Measurements from ENCODE around the gene CLK4.
A peak's percentile ranks its signal among the peaks of the same experiment; 100 is the strongest.

CLK4 gene

GRCh38 chr5:178587763-178588611 lies 38.9 kb downstream of the CLK4 start:
- DNase-seq (ENCODE audit: low read depth in 2 of 2): no peak

DNA sequence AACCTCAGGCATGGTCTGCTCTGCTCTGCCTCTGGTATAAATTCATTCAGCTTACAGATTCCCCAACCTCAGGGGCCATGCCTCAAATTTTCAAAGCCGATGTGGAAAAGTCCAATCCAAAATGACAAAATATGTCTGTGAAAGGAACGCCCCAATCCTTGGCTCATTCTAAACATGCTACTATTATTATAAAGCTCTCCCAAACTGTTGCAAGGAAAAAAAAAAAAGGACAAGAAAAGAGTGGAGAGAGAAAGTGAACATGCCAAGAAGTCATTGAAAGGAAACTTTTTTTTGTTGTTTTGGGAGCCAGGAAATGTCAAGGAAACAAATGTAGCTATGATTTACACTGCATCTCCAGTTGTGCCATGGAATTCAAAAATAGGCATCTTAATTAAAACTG lies 40.5 kb downstream of the CLK4 start:
- no peak for DNase-seq (ENCODE audit: low read depth in 2 of 2)

GRCh38 chr5:178585421-178585820 lies 41.4 kb downstream of the CLK4 start:
- peak; percentile 9 to 31 for DNase-seq (ENCODE audit: low read depth in 2 of 2)

GRCh38 chr5:178583279-178583678 lies 43.6 kb downstream of the CLK4 start:
- no peak for DNase-seq (ENCODE audit: low read depth in 2 of 2)

DNA sequence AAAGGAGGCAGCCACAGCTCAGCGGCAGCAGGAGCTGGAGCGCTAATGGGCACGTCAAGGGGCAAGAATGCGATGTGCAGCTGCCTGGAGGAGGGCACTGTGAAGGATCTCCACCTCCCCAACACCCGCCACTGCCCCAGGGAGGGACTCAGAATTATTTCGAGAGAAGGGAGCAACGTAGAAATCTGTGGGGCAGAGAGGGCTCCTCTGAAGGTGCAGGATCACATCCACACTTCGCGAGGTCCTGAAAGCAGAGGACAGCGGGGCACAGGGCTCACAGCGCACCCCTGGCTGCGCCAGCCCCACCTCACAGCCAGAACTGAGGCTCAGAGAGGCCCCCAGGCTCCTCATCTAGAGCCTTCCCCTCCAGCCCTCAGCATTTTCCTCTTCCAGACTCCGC lies 44.6 kb downstream of the CLK4 start:
- no peak for DNase-seq (ENCODE audit: low read depth in 2 of 2)

DNA sequence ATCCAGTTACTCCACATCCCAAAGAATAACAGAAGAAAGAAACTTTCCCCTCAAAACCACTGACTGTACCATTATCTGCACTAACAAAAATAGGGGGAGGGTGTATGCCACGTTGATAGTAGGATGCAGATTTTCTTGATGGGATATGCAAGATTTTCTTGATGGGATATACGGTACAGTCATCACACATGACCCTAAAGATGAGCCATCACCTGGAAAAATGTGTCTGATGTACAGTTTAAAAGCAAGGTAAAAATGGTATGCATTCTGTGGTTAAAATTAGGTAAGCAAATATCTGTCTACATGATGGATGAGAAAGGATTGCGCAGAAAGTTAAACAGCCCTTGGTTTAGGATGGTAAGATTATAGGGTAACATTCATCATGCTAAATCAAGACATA lies 45.2 kb downstream of the CLK4 start:
- no peak for DNase-seq (ENCODE audit: low read depth in 2 of 2)

GRCh38 chr5:178580271-178580955 lies 46.4 kb downstream of the CLK4 start:
- no peak for DNase-seq (ENCODE audit: low read depth in 2 of 2)

- DNase-seq (ENCODE audit: low read depth in 2 of 2): no peak
Measured at GRCh38 chr5:178577944-178578343, 48.9 kb downstream of the CLK4 start.

DNA sequence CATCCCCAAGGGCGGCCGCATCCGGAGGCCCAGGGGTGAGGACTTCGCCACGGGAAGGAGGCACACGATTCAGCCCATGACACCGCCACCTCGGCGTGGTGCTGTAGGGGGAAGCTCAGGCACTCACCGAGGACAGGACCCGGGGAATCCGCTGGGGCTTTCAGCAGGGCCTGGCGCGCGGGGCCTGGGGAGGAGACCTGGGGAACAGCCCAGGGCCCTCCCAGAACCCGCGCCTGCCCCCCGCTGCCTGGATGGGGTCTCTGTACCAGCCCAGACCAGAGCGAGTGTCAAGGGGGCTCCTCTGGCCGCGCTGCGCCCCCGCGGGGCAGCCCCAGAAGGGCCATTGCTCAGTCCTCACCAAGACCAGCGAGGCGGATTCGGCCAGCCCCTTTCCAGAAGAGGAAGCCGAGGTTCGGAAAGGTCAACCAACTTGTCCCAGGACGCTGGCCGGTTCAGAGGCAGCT lies 49.4 kb downstream of the CLK4 start:
- DNase-seq (ENCODE audit: low read depth in 2 of 2): no peak

- no peak for DNase-seq (ENCODE audit: low read depth in 2 of 2)
Measured at GRCh38 chr5:178576591-178577351, 50.1 kb downstream of the CLK4 start.

GRCh38 chr5:178573216-178573615 lies 53.6 kb downstream of the CLK4 start:
- no peak for DNase-seq (ENCODE audit: low read depth in 2 of 2)

- DNase-seq (ENCODE audit: low read depth in 2 of 2): no peak
Measured at GRCh38 chr5:178572617-178573016, 54.2 kb downstream of the CLK4 start.

DNA sequence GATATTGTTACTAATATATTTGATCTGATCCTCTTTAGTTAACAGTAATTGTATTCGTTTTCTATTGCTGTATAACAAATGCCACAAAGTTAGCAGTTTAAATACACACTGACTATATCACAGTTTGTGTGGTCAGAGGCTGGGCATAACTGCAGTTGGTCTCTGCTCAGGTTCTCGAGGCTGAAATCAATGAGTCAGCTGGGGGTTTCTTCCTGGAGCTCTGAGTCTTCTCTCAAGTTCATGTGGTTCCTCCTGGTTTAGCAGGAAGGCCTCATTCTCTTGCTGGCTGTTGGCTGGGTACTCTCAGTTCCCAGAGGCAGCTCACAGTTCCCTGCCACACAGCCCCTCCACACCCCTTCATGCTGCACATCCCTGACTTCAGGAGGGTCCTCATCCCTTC lies 57.4 kb downstream of the CLK4 start:
- no peak for DNase-seq (ENCODE audit: low read depth in 2 of 2)

GRCh38 chr5:178564811-178565550 lies 61.9 kb downstream of the CLK4 start:
- no peak for DNase-seq (ENCODE audit: low read depth in 2 of 2)

DNA sequence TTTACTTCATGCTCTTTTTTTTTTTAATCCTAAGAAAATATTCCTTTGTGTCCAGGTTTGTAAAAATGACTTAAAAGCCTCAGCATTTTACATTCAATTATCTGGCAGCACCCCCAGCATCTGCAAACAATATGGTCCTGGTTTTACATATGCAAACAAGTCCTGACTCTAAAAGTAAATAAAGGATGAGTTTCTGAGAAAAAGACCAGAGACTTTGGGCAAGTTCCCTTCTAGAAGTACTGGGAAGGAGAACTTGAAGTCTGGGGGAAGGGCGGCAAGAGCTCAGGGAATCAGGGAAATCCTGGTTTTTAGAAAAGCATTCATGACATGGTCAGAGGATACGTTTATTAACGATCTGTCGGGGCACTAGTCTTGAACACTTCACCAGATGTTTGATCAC lies 62.5 kb downstream of the CLK4 start:
- DNase-seq (ENCODE audit: low read depth in 2 of 2): no peak

DNA sequence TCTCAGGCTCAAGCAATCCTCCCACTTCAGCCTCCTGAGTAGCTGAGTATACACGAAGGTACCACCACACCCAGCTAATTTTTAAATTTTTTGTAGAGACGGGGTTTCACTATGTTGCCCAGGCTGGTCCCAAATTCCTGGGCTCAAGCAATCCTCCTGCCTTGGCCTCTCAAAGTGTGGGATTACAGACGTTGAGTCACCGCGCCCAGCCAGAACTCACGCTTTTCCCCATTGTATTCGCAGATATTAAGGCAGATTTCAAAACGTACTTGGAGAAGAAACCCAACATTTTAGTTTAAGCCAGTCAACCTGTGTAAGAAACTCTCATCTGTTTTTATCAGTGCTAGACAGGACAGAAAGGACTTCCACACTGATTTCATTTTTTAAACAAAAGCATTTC lies 63.2 kb downstream of the CLK4 start:
- no peak for DNase-seq (ENCODE audit: low read depth in 2 of 2)

DNA sequence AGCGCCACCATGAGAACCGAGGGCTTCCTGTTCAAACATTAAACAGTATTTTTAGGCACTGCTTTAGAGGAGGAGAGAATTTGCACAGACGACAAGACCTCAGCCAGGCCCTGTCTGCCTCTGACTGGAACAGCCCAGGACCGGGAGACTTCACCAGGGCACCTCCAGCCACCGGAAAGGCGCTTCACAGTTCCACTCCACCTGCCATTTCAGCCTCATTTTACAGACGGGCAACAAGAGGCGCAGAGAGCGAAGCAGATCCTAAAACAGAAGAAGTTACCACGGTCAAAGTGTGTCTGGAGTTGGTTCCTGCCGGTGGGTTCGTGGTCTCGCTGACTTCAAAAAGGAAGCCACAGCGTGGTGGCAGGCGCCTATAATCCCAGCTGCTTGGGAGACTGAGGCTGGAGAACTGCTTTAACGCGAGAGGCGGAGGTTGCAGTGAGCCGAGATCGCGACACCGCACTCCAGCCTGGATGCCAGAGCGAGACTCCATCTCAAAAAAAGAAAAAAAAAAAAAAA lies 65.0 kb downstream of the CLK4 start:
- DNase-seq (ENCODE audit: low read depth in 2 of 2): no peak

- DNase-seq (ENCODE audit: low read depth in 2 of 2): no peak
Measured at GRCh38 chr5:178560911-178561310, 65.9 kb downstream of the CLK4 start.

DNA sequence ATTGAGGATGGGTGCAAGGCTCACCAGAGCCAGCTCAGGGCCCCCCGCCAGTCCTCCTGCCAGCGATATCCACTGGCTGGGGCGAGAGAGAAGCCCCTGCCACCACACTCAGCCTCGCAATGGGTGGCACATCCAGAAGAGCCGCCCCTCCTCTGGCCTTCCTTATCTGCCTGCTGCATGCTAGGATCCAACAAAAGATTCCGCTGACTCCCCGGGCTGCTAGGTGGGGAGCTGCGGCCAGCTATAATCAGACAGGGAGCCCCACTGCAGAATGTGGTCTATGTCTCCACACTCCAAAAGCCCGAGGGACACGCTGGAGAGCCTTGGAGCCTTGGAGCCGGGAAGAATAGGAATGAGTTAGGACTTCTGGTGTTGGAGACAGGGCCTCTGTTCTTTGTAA lies 69.4 kb downstream of the CLK4 start:
- no peak for DNase-seq (ENCODE audit: low read depth in 2 of 2)

DNA sequence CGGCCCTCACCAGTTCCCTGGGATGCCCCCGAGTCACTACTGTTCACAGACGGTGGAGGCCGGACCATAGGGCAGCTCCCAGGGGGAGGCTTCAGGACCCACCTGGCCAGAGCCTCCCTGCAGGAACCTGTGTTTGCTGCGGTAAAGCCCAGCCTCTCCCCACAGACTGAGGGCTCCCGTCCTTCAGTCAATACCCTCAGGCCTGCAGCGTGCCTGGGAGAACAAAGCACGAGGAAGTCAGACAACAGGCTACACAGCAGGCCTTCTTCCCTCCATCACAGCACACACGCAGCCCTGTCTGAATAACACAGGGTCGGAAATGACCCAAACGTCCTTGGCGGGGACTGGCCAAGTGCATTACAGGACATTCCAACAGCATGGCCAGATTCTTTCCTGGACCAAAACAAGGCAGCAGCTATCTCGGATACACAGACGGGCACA lies 71.1 kb downstream of the CLK4 start:
- no peak for DNase-seq (ENCODE audit: low read depth in 2 of 2)

DNA sequence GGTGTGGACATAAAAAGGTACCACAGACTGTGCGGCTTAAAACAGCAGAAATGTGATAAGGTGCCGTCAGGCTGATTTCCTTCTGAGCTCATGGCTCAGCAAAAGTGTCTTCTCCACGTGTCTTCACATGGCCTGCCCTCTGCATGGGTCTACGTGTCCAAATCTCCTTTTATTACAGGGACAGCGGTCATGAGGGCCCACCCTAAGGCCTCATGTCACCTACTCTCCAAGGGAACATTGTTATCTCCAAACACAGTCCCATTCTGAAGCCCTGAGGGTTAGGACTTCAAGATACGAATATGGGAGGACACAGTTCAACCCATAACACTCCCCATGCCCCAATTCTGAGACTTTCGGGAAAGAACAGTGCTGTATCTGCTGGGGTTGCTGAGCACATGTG lies 71.8 kb downstream of the CLK4 start:
- no peak for DNase-seq (ENCODE audit: low read depth in 2 of 2)

Data from stimulated activated CD4-positive, alpha-beta T cell treated with anti-CD3 and anti-CD28 coated beads, Interleukin-12 subunit alpha, Interleukin-12 subunit beta, amount 100 ng/mL, for 24 hours (primary cell).